CD14-positive monocyte (primary cell): ENCODE data around the gene RAB1A. TPM values are rescaled to one million over a fixed set of nuclear protein-coding genes. Genes with fewer than 3 reads are reported as not detected.
A peak's percentile ranks its signal among the peaks of the same experiment; 100 is the strongest.

Experiments used
- DNase-seq, 3 donors: peaks; one replicate each; pipeline ENCODE4 v3.0.0-alpha.2; 2011 to 2022
- H2AFZ ChIP-seq: 2 replicates; pipeline ENCODE4 v1.6.0; 2012; ENCODE audit warnings: mild to moderate bottlenecking, low read depth, low read length, inconsistent platforms; ENCODE audit not compliant: insufficient read depth, poor library complexity, severe bottlenecking
- H3K27ac ChIP-seq, 2 donors: 1 replicate in 1 of 2; 2 replicates in 1 of 2; pipeline ENCODE4 v1.5.1; 2012 to 2013; ENCODE audit warnings: low read length in 2 of 2, control low read depth in 1 of 2, inconsistent platforms in 1 of 2, low read depth in 1 of 2, mild to moderate bottlenecking in 1 of 2
- H3K27me3 ChIP-seq, 2 donors: one replicate each; pipeline versions ENCODE4 v1.6.0 to v1.6.1; 2011 to 2013; ENCODE audit warnings: low read length in 2 of 2; ENCODE audit not compliant: control insufficient read depth in 2 of 2, insufficient read depth in 2 of 2
- H3K36me3 ChIP-seq, 2 donors: replicated peaks in 1 of 2; 1 replicate in 1 of 2; 2 replicates in 1 of 2; pipeline versions ENCODE4 v1.5.1 to v1.6.1; 2012 to 2013; ENCODE audit warnings: low read length in 2 of 2, control low read depth in 1 of 2, inconsistent platforms in 1 of 2, mild to moderate bottlenecking in 1 of 2; ENCODE audit not compliant: insufficient read depth in 2 of 2, control insufficient read depth in 1 of 2
- H3K4me1 ChIP-seq, 2 donors: 1 replicate in 1 of 2; 2 replicates in 1 of 2; pipeline versions ENCODE4 v1.5.1 to v1.6.1; 2012 to 2013; ENCODE audit warnings: low read length in 2 of 2, control low read depth in 1 of 2, inconsistent platforms in 1 of 2, mild to moderate bottlenecking in 1 of 2, moderate library complexity in 1 of 2; ENCODE audit not compliant: insufficient read depth in 2 of 2, control insufficient read depth in 1 of 2
- H3K4me2 ChIP-seq: replicated peaks from 2 replicates; pipeline ENCODE3; 2012; ENCODE audit warnings: low read length, moderate library complexity, mild to moderate bottlenecking; ENCODE audit not compliant: poor library complexity, severe bottlenecking; ENCODE audit errors: extremely low read depth
- H3K4me3 ChIP-seq, 3 experiments: fragments of 200-600 bp in 1 of 3; sonication (generic) in 1 of 3; replicated peaks in 1 of 3; 1 replicate in 2 of 3; 2 replicates in 1 of 3; pipeline ENCODE4 v1.5.1; 2011 to 2013; ENCODE audit warnings: low read length in 3 of 3, mild to moderate bottlenecking in 3 of 3, control low read depth in 2 of 3, low read depth in 2 of 3, inconsistent platforms in 1 of 3, moderate library complexity in 1 of 3
- H3K79me2 ChIP-seq: 2 replicates; pipeline ENCODE4 v1.6.0; 2012; ENCODE audit warnings: mild to moderate bottlenecking, control low read depth, inconsistent platforms, low read length, moderate library complexity; ENCODE audit not compliant: insufficient read depth
- H3K9ac ChIP-seq: 2 replicates; pipeline ENCODE4 v1.6.0; 2017; ENCODE audit warnings: low read length, mild to moderate bottlenecking; ENCODE audit not compliant: insufficient read depth, poor library complexity, severe bottlenecking
- H3K9me3 ChIP-seq, 2 donors: replicated peaks in 1 of 2; 1 replicate in 1 of 2; 2 replicates in 1 of 2; pipeline versions ENCODE4 v1.5.1 to v1.6.1; 2012 to 2013; ENCODE audit warnings: low read length in 2 of 2, control low read depth in 1 of 2; ENCODE audit not compliant: control insufficient read depth in 1 of 2, insufficient read depth in 1 of 2
- H4K20me1 ChIP-seq: 2 replicates; pipeline ENCODE4 v1.6.0; 2012; ENCODE audit warnings: mild to moderate bottlenecking, low read length, control low read depth, moderate library complexity; ENCODE audit not compliant: insufficient read depth
- H3K27ac Mint-ChIP-seq, 7 donors: one replicate each; pipeline ENCODE4 v1.8.0; 2020; ENCODE audit warnings: mild to moderate bottlenecking in 7 of 7, mixed read lengths in 7 of 7, moderate library complexity in 6 of 7, inconsistent platforms in 2 of 7
- H3K27me3 Mint-ChIP-seq, 3 donors: one replicate each; pipeline ENCODE4 v1.8.0; 2021 to 2022; ENCODE audit warnings: low read depth in 3 of 3, mild to moderate bottlenecking in 3 of 3, mixed read lengths in 3 of 3, moderate library complexity in 3 of 3, inconsistent platforms in 1 of 3
- H3K36me3 Mint-ChIP-seq, 2 donors: one replicate each; pipeline ENCODE4 v1.8.0; 2020; ENCODE audit warnings: mixed read lengths in 2 of 2, inconsistent platforms in 1 of 2, mild to moderate bottlenecking in 1 of 2
- H3K4me1 Mint-ChIP-seq: one replicate; pipeline ENCODE4 v1.8.0; 2020; ENCODE audit warnings: mild to moderate bottlenecking, mixed read lengths
- H3K4me3 Mint-ChIP-seq, 2 donors: one replicate each; pipeline ENCODE4 v1.8.0; 2020; ENCODE audit warnings: mild to moderate bottlenecking in 2 of 2, mixed read lengths in 2 of 2, moderate library complexity in 1 of 2
- H3K9me3 Mint-ChIP-seq, 7 donors: one replicate each; pipeline ENCODE4 v1.8.0; 2020 to 2022; ENCODE audit warnings: mixed read lengths in 7 of 7, mild to moderate bottlenecking in 6 of 7, moderate library complexity in 6 of 7, inconsistent platforms in 2 of 7
- WGBS: methylation state at CpG from one replicate; pipeline ENCODE4 v1.1.5; 2013; ENCODE audit warnings: missing lambda C conversion rate; ENCODE audit not compliant: insufficient coverage; 5-methylcytosine and 5-hydroxymethylcytosine counted together
- intact Hi-C, 2 donors: fragments of 100-400 bp; cut with micrococcal nuclease; formaldehyde crosslinking; loops; one replicate each; pipeline versions ENCODE4 v1.15.0 to v1.15.1; 2023
- polyA plus RNA-seq, 3 donors: library from polyadenylated mRNA; depleted of rRNA in 1 of 3; unstranded in 2 of 3; stranded (reverse) in 1 of 3; fragments of 300-500 nt in 2 of 3; fragments of >200 nt in 1 of 3; fragmentation: Illumina TruSeq in 2 of 3; gene quantifications; 1 replicate in 2 of 3; 2 replicates in 1 of 3; pipeline ENCODE4 v1.2.3, GENCODE V29; 2012 to 2021
- TF ChIP-seq, protein P1 (sequence below): fragments of 200-600 bp; IDR thresholded peaks from one replicate; pipeline ENCODE4 v1.8.0; 2022; ENCODE audit warnings: antibody characterized with exemption, mild to moderate bottlenecking

RAB1A gene
- polyA plus RNA-seq, 3 donors: 106 to 124 (median 110) TPM

DNA sequence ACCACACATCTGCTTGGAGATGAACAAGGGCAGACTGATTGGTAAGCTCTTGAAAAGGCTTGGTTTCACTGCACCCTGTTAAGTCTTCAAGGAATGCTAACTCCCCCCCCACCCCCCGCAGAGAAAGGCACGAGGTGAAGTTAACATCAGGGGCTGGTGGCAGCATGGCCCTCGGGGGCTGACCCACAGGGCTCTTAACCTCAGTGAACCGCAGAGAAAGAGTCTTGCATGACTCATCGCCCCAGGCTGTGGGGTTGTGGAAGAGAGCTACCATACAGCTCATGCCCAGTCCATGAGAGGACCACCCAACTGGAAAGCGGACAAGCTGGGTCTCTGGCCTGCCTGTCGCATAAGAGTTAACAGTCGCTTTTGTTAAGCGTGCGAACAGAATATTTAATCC is 84.3 kb downstream of the RAB1A start:
- Histone ChIP-seq H3K27ac (no peak overlapping the region), H3K79me2 (no peaks in the 10 kb centered on the region), H4K20me1 (no peaks in the 10 kb centered on the region), H2AFZ (no peak overlapping the region), H3K27me3 (no peaks in the 10 kb centered on the region), H3K4me1 (peaks cover 0 to under 1% of the 10 kb centered on the region in 2 donors), H3K9ac (no peak overlapping the region), H3K4me2 (no peak overlapping the region), H3K9me3 (peaks cover 12 to 15% of the 10 kb centered on the region in 2 donors), H3K4me3 (no peak overlapping the region), H3K36me3 (peaks cover 7 to 40% of the 10 kb centered on the region in 2 donors)
- intact Hi-C loops: loop anchor here in 1 of 2 donors (10.0 kb wide), 1 partner anchor 461 kb away; no protein-coding TSS in a partner anchor
- Mint-ChIP-seq H3K4me3 (no peak overlapping the region), H3K4me1 (peaks cover 2% of the 10 kb centered on the region), H3K27me3 (no peaks in the 10 kb centered on the region), H3K27ac (no peak overlapping the region), H3K9me3 (peaks cover 16 to 24% (median 21%) of the 10 kb centered on the region in 7 donors), H3K36me3 (peaks cover 36 to 44% of the 10 kb centered on the region in 2 donors)
- WGBS: 100% methylated on average over 1 of the region's 10 CpGs
- DNase-seq: no peak
- TF ChIP-seq, protein P1, sequence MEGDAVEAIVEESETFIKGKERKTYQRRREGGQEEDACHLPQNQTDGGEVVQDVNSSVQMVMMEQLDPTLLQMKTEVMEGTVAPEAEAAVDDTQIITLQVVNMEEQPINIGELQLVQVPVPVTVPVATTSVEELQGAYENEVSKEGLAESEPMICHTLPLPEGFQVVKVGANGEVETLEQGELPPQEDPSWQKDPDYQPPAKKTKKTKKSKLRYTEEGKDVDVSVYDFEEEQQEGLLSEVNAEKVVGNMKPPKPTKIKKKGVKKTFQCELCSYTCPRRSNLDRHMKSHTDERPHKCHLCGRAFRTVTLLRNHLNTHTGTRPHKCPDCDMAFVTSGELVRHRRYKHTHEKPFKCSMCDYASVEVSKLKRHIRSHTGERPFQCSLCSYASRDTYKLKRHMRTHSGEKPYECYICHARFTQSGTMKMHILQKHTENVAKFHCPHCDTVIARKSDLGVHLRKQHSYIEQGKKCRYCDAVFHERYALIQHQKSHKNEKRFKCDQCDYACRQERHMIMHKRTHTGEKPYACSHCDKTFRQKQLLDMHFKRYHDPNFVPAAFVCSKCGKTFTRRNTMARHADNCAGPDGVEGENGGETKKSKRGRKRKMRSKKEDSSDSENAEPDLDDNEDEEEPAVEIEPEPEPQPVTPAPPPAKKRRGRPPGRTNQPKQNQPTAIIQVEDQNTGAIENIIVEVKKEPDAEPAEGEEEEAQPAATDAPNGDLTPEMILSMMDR: no peak

DNA sequence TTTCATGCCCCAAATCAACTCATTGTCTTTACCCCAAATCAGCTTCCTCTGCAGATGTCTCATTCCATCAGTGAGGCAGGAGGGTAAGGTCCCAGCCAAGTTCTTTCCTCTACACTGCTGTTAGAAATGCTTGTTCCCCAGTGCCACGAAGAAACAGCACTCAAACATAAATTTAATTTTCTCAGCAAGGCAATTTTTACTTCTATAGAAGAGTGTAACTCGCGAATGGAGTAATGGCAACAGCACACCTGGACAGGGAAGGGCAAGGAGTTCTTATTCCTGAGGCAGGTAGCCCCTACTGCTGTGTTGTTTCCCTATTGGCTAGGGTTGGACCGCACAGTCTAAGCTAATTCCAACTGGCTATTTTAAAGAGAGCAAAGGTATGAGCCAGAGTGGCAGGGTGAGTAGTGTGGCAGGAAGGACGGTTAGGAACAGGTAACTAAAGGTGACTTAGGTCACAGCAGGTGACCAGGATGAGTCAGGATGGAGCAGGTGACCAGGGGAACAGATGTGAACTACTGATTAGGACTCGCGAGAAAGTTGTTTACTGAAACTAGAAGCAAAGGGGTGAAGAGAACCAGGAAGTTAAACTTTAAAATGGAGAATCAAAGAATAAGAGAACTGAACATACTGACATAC is 85.7 kb downstream of the RAB1A start:
- TF ChIP-seq, protein P1: no peak
- peaks cover 7 to 40% of the 10 kb centered on the region in 2 donors for H3K36me3 ChIP-seq

More for the DNA sequence above, 85.7 kb downstream of the RAB1A start:
- 95% methylated on average over 6 of the region's 7 CpGs for WGBS
- Histone ChIP-seq H3K9me3 (peaks cover 12 to 15% of the 10 kb centered on the region in 2 donors), H3K4me2 (no peak overlapping the region), H3K4me3 (no peak overlapping the region), H3K79me2 (no peaks in the 10 kb centered on the region), H3K27ac (no peak overlapping the region), H2AFZ (no peak overlapping the region), H3K4me1 (peaks cover 4 to 7% of the 10 kb centered on the region in 2 donors), H3K27me3 (no peaks in the 10 kb centered on the region), H3K9ac (no peak overlapping the region), H4K20me1 (no peaks in the 10 kb centered on the region)
- peak overlapping the region in 1 of 7 donors; percentile 73 for H3K27ac Mint-ChIP-seq
- peaks cover 39 to 44% of the 10 kb centered on the region in 2 donors for H3K36me3 Mint-ChIP-seq
- H3K4me3 Mint-ChIP-seq: no peak overlapping the region
- H3K9me3 Mint-ChIP-seq: peaks cover 16 to 24% (median 21%) of the 10 kb centered on the region in 7 donors
- DNase-seq: no peak
- peaks cover 8% of the 10 kb centered on the region for H3K4me1 Mint-ChIP-seq
- intact Hi-C loops: loop anchor here in 1 of 2 donors (10.0 kb wide), 1 partner anchor 459 kb away; no protein-coding TSS in a partner anchor
- peaks cover 0 to 2% (median 0%) of the 10 kb centered on the region in 3 donors for H3K27me3 Mint-ChIP-seq
